Endometrium (tissue), 2 donors: ENCODE results near the gene SLC47A2.

Experiments
- FAIRE-seq: peaks from 2 replicates; lab custom pipeline; 2012; peaks lifted over from hg19 to GRCh38; lab: Jason Lieb, UNC
- donor health status: control.
- donor health status: control.

The SLC47A2 gene

GRCh38 chr17:19664136-19664820, 52.1 kb downstream of the SLC47A2 start:
- FAIRE-seq: no peak

DNA sequence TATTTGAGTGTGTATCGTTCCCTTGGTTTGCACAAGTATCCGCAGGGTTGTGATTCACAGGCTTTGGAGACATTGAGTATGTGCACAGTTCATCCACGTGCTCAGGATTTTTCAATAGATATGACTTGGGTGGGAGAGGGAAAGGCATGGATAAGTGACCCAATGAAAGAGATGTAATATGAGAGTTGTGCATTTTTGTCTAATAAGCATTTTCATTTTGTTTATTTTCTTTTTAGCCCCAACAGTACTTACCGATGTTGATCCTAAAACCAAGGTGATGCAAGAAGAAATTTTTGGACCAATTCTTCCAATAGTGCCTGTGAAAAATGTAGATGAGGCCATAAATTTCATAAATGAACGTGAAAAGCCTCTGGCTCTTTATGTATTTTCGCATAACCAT, 53.3 kb downstream of the SLC47A2 start:
- FAIRE-seq: no peak

- no peak for FAIRE-seq
Observed at GRCh38 chr17:19661121-19661520, 55.3 kb downstream of the SLC47A2 start.

DNA sequence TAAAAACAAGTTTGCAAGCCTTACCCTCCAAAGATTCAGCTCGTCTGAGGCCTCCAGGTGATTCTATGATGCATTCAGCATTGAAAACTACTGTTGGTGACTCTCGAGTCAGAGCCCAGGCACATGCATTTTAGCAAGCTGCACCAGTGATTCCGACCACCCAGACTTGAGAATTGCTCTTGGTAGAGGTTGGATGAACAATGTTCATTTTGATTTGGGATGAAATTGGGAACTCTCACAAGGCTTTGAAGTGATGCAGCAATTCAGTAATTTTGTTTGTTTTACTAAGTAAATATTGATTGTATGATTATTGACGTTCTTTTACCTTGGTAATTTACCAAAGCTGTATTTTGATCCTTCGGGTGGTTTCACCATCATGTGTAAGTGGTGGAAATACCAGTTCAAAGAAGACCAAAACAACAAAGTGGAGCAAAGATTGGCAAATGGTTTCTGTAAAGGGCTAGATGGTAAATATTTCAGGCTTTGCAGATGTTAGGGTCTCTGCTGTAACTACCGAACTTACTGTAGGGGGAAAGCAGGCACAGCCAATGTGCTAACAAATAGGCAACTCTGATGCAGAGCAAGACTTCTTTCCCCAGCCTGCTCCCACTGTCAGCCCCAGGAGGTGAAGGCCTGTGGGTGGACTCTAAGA, 56.0 kb downstream of the SLC47A2 start:
- no peak for FAIRE-seq

GRCh38 chr17:19659366-19660177, 56.8 kb downstream of the SLC47A2 start:
- FAIRE-seq: no peak

- FAIRE-seq: no peak
Observed at GRCh38 chr17:19656851-19657581, 59.4 kb downstream of the SLC47A2 start.

DNA sequence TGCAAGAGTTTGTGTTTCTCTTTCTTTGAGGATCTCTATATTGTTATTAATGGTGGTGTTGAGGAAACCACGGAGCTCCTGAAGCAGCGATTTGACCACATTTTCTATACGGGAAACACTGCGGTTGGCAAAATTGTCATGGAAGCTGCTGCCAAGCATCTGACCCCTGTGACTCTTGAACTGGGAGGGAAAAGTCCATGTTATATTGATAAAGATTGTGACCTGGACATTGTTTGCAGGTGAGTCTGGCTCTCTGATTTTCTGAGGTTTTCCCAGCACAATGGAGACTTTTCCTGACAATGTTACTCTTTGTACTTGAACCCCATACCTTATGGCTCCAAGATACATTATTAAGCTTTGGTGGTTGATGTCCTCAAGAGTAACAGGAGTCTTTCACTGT, 60.0 kb downstream of the SLC47A2 start:
- no peak for FAIRE-seq

GRCh38 chr17:19654896-19655295, 61.5 kb downstream of the SLC47A2 start:
- no peak for FAIRE-seq

- FAIRE-seq: no peak
Observed at GRCh38 chr17:19654342-19654886, 62.0 kb downstream of the SLC47A2 start.

DNA sequence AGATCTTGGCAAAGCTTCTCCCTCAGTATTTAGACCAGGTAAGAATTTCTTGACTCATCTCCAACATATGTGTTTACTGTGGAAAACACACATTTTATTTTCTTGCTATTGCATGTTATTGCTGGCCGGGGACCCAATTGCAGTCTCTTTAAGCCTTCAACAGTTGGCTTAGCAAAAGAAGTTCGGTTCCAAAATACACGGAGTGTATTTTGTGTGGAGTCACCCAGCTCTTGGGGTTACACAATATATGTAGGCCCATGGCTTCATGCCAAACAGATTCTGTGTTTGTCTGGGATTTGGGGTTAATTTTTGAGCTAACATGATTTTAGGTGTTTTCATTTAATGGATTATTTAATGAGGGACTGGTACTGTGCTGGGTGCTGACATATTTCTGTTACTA, 63.8 kb downstream of the SLC47A2 start:
- no peak for FAIRE-seq

DNA sequence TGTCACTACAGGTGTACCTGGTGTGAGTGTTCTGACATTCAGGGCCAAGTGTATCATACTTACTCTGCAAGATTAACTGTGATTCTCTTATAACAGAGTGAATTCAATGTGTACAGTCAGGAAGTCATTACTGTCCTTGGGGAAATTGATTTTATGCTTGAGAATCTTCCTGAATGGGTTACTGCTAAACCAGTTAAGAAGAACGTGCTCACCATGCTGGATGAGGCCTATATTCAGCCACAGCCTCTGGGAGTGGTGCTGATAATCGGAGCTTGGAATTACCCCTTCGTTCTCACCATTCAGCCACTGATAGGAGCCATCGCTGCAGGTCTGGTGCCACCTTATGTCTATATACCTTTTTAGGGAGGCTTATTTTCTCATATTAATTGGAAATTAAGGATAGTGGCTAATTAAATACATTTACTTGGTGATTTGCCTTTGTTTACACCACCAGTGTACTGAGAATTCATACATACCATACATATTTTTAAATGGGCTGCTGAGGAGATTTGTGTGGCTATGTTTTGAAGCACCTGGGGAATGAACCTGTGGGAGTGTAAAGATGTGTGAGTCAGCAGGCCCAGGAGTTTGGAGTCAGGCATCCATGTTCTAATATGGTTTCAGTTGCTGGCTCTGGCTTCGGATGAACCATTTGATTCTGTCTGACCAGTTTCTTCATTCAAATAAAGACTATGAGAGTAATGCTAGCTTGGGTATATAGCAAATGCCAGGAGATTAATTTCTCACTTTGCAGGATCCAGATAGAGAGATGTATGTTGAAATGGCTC, 64.7 kb downstream of the SLC47A2 start:
- FAIRE-seq: no peak

DNA sequence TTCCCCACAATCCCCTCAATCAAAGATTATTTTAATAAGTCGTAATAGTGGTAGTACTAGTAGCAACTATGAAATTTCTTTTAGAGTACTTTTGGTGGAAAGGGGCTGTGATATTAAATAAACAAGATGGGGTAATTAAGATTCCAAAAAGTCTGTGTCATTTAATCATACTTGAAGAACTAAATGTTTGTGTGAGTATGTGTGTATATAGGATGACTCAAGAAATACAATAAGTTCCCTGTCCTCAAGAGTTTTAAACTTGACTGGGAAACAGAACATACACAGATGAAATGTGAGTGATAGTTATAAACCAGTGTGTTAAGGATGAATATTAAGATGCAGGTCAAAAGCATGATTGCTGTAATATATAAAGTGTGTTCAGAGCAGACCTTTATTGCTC, 65.6 kb downstream of the SLC47A2 start:
- no peak for FAIRE-seq

DNA sequence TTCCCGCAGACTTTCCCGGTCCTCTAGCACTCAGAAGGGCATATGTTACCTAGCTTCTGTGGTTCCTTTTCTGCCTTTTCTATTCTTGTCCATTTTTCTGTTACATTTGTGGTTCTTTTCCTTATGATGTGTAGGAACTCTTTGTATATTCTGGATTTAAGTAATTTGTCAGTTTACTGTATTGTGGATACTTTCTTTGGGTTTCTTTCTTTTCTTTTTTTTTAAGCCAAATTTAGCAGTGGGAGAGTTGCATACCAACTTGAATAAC, 67.2 kb downstream of the SLC47A2 start:
- FAIRE-seq: no peak

- FAIRE-seq: peak; percentile 4
Observed at GRCh38 chr17:19648475-19649273, 67.7 kb downstream of the SLC47A2 start, which contains the start of gene ALDH3A2. Gene ALDH3A2 (plus strand): TSS chr17:19648751. CDS start chr17:19648972, 221 bp downstream.

GRCh38 chr17:19647697-19648474, 68.5 kb downstream of the SLC47A2 start:
- FAIRE-seq: no peak

DNA sequence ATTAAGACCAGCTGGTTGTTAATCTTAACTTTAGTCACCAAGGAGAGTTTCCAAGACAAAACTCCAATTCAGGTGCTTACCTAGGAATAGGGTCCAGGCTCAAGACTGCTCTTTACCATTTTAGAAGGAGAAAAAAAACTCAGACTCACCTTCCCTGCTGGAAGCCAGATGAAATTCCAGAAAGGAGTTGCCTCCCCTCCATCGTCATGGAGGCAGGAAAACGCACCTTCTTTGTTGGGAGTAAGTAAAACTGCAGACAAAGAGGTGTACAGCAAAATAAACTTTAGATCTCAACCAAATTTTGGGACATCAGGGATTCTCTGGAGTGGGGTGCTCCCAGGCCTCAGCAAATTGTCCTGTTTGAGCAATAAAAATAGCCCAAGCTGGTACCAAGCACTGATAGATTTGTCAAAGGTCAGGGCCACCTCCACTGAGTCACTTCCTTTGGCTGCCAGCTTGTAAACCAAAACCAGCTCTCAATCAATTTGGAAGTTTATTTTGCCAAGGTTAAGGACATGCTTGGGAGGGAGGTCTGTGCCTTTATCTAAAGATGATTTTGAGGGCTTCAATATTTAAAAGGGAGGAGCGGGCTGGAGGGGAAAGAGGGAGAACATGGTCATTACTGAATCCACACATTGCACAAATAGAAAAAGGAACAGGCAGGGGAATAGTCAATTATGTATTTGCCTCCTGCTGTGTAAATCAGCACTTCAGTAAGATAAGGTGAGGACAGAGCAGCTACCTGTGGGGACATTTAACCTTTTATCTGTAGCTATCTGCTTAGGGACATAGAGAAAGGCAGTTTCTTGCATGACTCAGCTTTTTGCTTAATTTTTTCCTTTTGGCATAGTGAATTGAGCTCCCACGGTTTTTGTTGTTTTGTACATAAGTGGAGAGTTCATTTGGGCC, 69.3 kb downstream of the SLC47A2 start:
- no peak for FAIRE-seq

- FAIRE-seq: no peak
Observed at GRCh38 chr17:19645734-19646201, 70.6 kb downstream of the SLC47A2 start.

DNA sequence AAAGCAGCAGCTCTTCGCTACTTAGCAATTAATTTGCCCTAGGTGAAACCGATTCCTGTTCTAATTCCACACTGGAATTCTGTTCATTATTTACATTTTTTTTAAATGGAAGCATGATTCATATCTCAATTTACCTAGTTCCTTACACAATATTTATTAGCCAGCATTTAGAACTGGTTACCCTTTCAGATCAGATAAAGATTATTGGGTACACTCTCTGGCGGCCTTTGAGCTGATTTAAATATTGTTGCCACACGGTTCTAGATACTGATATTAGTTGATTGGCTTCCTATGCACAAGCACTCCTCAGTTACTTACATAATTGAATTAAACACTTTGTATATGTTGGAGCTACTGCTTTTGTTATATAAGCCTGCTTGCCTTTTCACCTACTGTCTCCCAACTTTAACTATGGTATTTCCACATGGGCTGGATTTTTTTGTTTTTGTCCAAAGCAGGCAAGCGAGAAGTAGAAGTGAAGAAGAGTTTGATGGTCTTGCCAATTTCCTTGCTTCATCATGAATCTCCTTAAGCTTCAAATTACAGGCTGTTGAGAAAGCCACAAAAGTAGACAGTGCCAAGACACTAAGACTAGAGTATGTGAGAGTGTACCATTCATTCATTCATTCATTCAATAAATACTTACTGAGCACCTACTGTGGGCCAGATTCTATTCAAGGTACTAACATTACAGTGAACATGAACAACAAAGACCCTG, 71.7 kb downstream of the SLC47A2 start:
- no peak for FAIRE-seq
